Stimulated activated CD8-positive, alpha-beta memory T cell treated with anti-CD3 and anti-CD28 coated beads, Interleukin-7, amount 100 ng/mL, for 4 hours (primary cell): ENCODE results near the gene PID1.
"Not testable (repeated sequence)": the region's sequence is repeated elsewhere in the genome, so short reads cannot be mapped to it uniquely, and the experiment has no call there.

ENCODE experiments used
- DNase-seq, 2 donors: peaks; one replicate each; pipeline ENCODE4 v3.0.0-alpha.2; 2020; ENCODE audit warnings: low read depth in 2 of 2

PID1 gene

GRCh38 chr2:229218329-229218921, 52.7 kb downstream of the PID1 start:
- no peak for DNase-seq

GRCh38 chr2:229212241-229212640, 58.8 kb downstream of the PID1 start:
- DNase-seq = no peak

GRCh38 chr2:229210641-229211040, 60.4 kb downstream of the PID1 start:
- no peak for DNase-seq

- DNase-seq = no peak
Measured at GRCh38 chr2:229206548-229206947, 64.5 kb downstream of the PID1 start.

- DNase-seq = no peak
Measured at GRCh38 chr2:229205704-229206103, 65.4 kb downstream of the PID1 start.

- DNase-seq = no peak
Measured at GRCh38 chr2:229202646-229203045, 68.4 kb downstream of the PID1 start.

- no peak for DNase-seq
Measured at GRCh38 chr2:229201521-229201920, 69.6 kb downstream of the PID1 start.

- DNase-seq = no peak
Measured at GRCh38 chr2:229199267-229199666, 71.8 kb downstream of the PID1 start.

GRCh38 chr2:229196448-229196847, 74.6 kb downstream of the PID1 start:
- no peak for DNase-seq

- no peak for DNase-seq
Measured at GRCh38 chr2:229195346-229195947, 75.6 kb downstream of the PID1 start.

- DNase-seq = no peak
Measured at GRCh38 chr2:229193281-229193680, 77.8 kb downstream of the PID1 start.

- DNase-seq = no peak
Measured at GRCh38 chr2:229191413-229191812, 79.7 kb downstream of the PID1 start.

GRCh38 chr2:229187123-229187522, 84.0 kb downstream of the PID1 start:
- not testable (repeated sequence) for DNase-seq

GRCh38 chr2:229181641-229182040, 89.4 kb downstream of the PID1 start:
- DNase-seq = no peak

GRCh38 chr2:229180658-229181057, 90.4 kb downstream of the PID1 start:
- no peak for DNase-seq

- no peak for DNase-seq
Measured at GRCh38 chr2:229179628-229180027, 91.5 kb downstream of the PID1 start.

GRCh38 chr2:229178706-229179105, 92.4 kb downstream of the PID1 start:
- no peak for DNase-seq

GRCh38 chr2:229178117-229178516, 93.0 kb downstream of the PID1 start:
- DNase-seq = no peak

GRCh38 chr2:229176136-229176535, 95.0 kb downstream of the PID1 start:
- DNase-seq = no peak

- no peak for DNase-seq
Measured at GRCh38 chr2:229175497-229175863, 95.6 kb downstream of the PID1 start.

- no peak for DNase-seq
Measured at GRCh38 chr2:229174794-229175496, 96.1 kb downstream of the PID1 start.

GRCh38 chr2:229173825-229174359, 97.2 kb downstream of the PID1 start:
- no peak for DNase-seq

- no peak for DNase-seq
Measured at GRCh38 chr2:229170916-229171315, 100.2 kb downstream of the PID1 start.
